NCI-H2081 (cell line): ENCODE data around the gene AP3S1.
"Not testable (repeated sequence)": the region's sequence is repeated elsewhere in the genome, so short reads cannot be mapped to it uniquely, and the experiment has no call there.

Experiments
- DNase-seq, 2 experiments: peaks; one replicate each; lab custom pipeline; 2025; lab: John Stamatoyannopoulos, UW

The AP3S1 gene

DNA sequence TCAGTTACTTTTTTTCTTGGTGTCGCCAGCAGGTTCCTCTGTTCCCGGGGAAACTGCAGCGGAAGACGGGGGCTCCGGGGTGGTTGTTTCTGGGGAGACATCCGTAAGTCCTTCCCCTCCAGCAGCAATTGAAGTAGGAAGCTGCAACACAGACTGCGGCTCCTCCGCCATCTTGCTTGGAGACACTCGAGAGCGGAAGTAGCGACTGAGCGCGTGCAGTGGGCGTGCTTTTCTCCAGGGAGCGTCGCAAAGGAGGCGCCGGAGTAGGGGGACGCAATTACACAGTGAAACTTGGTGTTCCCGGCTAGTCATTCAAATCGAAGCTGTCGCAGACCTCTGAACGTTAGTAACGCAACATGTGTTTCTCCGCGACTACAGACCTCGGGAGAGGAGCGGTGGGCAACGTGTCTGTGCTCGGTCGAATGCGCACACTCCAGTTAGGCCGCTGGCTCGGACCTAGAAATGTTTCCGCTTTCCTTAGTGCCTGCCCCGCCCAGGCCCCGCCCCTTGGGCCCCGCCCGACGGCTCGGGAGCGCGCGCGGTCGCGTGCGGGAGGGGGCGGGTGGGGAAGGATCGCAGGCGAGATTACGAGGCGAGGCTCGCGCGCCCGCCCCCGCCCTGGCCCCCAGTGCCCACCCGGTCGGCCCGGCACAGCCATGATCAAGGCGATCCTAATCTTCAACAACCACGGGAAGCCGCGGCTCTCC, at the start of gene AP3S1, which contains the start of gene ATG12:
Gene AP3S1 (plus strand): TSS at position 554 of the 707 bp plus-strand sequence. CDS start 103 bp downstream, at position 657.
Gene ATG12 (minus strand): TSS at position 184 of the 707 bp plus-strand sequence. CDS start 13 bp downstream, at position 171.
- DNase-seq: peak; percentile 74 to 90

DNA sequence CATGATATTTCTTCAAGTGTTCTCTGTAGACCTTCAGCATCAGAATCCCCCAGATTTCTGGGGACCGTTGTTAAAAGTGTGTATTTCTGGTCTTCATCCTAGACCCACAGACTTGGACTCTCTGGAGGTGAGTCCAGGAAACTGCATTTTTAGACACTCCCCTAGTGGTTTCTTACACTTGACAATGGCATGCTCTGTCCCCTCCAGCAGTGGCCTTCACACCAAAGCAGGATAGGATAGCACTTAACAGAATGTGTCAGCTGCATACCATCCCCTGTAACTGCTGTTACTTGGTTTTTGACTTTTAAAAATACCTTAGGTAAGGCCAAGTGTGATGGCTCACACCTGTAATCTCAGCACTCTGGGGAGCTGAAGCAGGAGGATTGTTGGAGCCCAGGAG, 46.0 kb upstream of the AP3S1 start:
- DNase-seq: no peak

DNA sequence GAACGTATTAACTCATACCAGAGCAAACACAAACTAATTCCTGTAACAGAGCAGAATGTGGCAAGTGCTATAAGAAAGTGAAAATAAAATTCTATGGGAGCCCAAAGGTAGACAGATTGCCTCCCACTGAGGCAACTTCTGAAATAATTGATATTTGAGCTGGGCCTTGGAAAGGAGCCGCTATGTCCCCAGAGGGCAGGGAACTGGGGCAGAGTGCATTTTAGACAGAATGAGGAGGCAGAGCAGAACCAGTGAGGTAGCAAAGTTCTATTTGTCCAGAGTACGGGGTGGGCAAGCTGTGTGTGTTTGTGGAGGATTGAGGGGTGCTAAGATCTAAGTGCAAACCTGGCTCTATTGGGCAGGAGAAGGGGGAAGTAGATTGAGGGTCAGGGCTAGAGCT, 45.1 kb upstream of the AP3S1 start:
- DNase-seq: no peak

DNA sequence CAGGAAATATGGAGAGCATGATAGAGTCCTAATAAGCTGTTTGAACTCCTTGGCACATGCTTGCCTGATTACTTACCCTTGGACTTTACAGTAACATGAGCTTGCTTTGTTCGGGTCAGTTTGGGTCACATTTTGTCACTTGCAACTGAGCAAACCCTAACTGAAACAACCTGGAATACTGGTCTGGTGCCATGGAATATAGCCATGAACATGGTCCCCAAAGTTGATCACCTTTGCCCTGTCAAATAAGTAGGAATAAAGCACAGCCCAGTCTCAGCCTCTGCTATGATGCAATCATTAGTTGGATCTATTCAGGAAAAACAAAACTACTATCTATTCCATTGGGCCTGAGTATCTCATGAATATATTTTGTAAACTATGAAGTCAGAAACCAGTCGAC, 43.5 kb upstream of the AP3S1 start:
- DNase-seq: no peak

DNA sequence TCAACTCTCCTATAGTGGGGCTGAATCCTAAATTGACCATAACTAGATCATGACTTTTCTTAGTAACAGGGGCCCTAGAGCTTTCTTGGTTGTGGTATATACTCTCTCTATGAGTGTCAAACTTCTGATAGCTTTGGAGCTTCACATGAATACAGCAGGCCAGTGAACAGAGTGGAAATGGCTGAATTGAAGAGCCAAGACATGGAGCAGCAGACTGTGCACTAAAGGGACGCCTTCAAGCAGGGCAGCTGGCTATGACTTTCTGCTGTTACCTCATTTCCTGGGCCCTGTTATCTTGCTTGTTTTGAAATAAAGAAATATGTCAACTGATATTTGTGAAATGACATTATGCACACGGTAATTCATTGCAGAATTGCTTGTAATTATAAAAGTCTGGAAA, 41.6 kb upstream of the AP3S1 start:
- DNase-seq: no peak

DNA sequence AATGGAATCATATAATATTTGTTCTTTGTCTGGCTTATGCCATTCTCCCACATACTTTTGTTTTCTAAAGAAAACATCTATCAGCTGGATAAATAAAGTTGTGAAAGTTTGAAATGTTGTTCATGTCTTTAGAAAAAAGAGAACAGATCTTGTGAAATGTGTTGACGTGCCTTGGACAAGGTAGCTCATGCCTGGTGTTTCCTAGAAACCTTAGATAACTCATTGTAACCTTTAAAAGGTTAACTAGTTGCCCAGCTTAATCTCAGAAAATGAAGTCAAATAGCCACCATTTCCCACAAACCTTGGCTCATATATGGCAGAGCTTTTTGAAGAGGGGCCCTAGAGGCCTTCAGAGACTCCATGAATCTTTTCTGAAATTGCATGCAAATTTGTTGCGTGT, 40.6 kb upstream of the AP3S1 start:
- DNase-seq: no peak

DNA sequence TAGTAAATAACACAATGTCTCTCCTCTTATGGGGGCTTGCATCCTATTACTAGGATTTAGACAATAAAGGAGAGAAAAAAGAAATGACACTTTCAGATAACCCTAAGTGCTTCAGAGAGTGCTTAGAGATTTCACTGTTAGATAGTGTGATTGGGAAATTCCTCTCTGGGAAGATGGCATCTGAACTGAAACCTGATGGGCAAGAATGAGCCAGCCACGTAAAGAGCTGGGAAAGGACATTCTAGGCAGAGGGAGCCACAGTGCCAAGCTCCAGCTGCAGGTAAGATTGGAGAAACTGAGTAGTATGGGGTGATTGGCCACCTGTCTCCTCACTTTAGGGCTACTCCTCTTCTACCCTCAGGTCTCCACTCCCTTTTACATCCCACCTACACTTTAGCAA, 39.8 kb upstream of the AP3S1 start:
- no peak for DNase-seq

DNA sequence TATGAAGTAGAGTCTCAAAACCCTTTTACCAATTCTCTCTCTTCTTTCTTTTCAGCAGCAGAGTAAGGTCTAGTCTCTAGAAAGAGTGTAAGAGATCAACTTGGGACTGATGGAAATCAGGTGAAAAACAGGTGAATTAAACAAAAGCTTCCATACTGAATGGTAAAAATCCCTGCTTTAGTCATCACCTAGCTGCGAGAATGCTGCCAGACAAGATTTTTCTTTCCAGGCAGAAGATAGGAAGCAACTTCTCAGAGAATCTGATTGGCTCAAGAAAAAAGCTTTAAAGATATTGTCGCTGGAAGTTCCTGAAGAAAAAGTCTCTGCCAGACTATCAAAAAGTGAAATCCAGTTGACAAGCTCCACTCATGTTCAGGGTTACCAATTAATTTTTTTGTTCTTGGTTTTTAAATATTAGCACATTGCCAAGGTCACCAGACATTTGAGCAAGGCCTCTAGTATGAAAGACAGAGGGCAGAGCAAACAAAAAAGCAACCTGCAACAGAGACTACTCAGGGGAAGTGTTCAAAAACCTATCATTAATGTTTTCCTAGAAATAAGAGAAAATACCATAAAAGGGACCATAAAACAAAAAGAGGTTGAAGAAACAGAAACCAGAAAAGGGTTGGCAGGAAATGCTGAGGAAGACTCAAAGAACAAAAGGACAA, 34.6 kb upstream of the AP3S1 start:
- DNase-seq: no peak

DNA sequence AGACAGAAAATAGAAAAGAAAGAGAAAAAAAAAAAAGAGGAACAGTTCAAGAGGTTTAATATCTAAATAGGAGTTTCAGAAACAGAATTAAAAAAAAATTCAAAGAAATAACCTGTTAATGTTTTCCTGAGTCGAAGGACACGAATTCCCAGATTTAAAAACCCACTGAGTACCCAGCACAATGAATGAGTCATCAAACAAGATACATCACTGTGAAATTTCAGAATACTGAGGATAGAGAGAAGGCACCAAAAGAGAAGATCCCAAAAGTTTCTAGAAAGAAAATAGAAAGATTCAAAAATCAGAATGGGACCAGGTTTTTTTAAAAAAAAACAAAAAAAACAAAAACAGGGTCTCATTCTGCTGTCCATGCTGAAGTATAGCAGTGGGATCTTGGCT, 34.1 kb upstream of the AP3S1 start:
- no peak for DNase-seq

DNA sequence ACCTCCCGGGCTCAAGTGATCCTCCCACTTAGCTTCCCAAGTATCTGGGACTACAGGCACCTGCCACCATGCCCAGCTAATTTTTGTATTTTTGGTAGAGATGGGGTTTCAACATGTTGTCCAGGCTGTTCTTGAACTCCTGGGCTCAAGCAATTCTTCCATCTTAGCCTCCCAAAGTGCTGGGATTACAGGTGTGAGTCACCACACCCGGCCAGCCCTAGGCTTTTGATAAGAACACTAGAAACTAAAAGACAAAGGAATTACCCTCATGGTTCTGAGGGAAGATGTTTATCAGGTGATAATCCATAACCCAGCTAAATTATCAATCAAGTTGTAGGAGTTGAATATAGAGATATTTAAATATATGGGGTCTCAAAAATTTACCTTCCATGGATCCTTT, 33.7 kb upstream of the AP3S1 start:
- not testable (repeated sequence) for DNase-seq

DNA sequence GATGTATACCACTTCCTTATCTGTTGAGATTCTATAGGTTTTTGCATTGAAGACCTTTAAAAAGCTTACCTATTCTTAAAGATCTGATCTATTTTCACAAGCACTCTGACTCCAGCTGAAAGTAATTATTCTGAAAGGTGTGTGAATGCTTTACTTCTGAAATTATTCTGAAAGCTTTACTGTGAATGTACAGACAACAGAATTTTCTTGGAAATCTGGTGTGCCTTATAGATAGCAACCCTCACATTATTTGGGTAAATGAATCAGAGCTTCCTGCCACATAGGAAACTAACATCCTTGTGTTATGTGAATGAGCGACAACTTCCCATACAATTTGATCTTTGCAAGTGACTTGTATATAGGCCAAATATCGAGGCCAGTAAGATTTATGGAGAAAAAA, 31.8 kb upstream of the AP3S1 start:
- DNase-seq: no peak

DNA sequence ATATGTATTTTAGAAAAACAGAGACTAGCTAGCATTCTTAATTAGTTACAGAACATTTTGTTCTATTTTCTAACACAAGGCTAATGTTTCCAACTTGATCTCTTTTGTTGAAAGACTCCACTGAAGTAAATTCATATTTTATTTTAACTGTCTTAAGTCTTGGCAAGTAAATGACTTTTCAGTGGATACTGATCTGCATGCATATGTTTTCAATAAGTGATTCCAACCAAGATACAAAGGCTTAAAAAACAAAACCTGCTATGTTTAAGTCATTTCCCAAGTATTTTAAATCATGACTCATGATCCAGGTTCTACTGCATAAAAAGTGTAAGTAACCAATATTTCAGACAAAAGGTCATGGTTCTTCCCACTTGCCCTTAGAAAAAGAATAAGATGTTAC, 31.0 kb upstream of the AP3S1 start:
- no peak for DNase-seq

DNA sequence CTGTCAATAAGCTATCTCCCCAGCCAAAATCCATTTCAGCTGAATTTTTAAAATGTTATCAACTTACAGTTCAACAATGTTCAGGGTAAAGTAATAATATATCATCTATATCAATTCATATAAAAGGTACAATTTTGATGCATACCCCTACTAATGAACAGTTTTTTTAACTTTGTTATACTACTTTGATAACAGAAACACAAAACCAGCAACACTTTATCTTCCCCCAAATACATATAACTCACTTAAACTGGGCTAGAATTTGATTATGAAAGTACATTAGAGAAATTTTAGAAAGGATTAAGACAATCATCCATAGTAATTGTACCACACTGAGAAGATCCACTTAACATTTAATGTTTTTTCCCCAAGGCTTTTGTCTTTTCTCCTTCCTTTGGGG, 30.3 kb upstream of the AP3S1 start:
- DNase-seq: no peak

DNA sequence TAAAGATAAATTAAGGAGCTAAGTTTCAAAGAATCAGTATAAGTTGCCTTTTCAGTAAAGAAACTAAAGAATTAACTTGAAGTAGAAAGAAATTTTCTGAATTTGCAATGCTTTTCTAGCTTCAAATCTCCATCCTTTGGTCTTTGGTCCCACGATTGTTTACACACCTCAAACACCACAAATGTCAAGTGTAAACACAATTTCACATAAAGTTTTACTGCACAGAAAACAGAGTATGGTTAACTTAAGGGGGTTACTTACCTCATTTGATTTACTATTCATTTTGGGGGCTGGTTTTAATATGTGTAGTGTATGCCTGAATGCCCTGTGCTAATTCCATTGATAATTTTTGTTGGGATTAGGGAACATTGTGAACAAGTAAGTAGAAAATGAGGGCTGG, 29.4 kb upstream of the AP3S1 start:
- no peak for DNase-seq

DNA sequence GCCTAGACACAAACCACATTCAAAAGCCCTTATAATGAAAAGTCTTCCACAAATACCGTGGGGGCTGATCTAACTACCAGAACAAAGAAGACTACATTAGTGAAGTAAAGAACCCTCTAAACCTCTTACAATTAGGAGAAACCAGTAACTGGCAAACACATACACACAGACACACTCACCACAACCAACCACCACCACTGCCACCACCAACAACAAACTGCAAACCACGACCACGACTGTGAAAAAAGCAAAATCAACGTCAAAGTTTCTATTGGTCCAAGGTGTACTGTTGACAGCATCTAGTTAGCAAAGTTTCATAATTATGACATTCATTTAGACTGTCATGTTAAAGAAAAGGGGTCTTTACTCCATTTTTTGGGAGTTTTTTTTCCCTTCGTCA, 28.0 kb upstream of the AP3S1 start:
- DNase-seq: no peak

DNA sequence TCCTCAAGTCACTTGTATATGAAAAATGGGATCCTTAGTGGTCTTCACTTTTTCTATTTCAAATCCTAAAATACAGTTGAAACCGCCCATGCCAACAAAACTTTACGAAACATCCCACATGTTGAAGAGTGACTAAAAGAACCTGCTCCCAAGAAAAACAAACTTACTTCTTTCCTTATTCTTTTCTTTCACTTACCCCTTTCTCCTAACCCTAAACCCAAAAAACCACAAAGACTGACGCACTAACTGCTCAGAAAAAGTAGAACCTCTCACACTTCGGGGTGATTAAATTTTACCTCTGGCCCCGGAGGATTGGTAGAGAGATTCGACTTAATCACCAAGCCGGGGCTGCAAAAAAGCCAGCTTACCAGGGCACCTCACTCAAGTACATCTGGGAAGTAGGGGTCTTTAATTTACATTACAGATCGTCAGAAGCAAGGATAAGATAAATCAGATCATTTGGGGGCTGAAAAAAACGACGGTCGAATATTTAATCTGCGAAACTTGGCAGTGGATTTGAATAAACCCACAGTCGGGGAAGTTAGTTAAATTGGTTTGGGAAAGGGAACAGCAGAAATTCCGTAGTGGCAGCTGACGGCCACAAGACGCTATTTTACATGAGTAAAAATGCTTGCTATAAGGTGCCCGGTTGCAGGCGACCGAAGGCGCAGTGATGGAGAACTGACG, 26.6 kb upstream of the AP3S1 start:
- DNase-seq: no peak

DNA sequence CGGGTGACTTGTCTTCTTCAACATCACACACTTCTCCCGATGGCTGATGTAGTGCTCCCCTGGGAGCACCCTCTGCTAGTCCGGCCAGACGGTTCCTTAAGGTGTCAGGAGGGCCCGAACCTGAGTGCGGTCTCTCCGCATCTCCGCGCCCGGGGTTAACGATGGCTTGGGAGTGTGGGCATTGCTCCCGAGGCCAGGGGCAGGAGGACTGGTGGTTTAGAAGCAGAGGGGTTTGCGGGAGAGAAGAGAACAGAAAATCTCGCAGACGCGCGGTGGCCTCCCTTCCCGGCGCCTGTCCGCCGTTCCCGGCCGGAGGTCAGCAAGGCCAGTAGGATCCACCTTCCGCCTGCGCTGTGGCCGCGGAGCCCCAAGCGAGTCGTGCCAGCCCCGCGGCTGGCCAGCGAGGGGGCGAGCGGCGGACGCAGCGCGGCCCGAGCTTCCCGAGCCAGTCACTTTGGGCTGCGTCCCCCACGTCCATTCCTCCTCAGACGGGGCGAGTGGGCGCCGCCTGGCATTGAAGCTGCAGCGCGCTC, 26.0 kb upstream of the AP3S1 start:
- no peak for DNase-seq

DNA sequence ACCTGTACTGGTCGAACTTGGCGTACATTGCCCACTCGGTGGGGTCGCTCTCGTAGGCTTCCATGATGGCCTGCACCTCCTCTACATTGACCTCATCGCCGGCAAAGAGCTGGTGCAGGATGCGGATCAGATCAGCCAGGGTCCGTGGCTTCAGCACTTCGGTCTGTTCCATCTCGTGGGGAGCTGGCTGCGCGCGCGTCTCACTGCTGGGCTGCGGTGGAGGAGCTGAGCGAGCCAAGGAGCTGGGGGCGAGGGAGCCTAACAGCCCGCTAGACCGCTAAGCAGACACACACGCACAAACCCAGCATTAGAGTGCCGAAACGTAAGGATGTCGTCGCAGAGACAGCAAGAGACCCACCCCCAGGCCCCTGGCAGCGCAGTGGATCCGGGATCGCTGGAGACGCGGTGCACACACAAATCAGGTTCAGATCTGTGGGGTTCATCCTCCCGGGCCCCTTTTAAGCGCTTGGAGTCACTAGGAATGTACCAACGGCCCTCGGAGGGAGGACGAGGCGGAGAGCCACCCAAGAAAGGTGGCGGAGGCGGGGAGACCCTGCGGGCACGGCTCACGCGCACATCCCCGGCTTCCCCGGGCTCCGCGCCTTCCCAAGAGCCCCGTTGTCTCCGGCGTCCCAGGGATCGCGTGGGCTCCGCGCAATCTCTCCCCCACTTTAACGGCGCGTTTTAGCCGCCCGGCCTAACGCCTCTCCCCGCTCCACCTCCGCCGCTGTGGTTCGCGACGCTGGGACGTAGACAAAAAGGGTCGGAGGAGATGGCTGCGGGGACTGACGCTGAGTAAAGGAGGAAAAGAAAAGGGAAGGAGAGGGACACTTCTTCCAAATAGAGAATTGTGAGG, 25.3 kb upstream of the AP3S1 start, which contains the start of gene CDO1:
Gene CDO1 (minus strand): TSS at position 434 of the 856 bp plus-strand sequence. CDS start 262 bp downstream, at position 172.
- no peak for DNase-seq

DNA sequence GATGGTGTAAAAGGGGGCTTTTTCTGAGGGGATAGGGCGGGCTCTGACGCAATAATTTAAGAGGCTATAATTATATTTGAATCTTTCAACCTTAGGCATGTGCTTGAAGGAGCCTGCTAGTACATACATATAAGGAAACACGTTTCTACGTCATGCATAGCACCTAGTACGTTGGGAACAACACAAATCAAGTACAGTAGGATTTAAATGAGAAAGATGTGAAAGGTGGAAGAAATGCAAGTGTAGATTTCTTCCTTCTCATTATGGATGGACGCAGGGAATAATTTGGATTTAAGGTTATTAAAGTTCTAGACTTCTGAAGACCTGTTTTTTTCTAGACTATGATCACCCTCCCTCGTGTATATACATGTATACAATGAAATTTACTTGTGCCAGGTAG, 24.3 kb upstream of the AP3S1 start:
- DNase-seq: no peak

DNA sequence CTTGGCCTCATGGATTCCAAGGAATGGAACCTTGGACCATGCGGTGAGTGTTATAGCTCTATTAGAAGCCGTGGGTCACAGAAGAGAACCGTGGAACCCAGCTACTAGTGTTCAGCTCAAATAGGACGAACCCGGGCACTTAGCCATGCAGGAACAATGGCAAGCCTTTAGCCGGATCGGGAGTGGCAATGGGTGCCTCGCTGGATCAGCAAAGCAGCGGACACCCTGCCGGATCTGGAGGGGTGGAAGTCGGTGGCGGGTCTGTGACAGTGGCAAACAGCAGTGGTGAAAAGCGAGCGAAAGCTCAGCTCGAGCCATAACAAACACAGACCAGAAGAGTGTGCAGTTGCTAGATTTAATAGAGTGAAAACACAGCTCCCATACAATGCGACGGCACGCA, 22.9 kb upstream of the AP3S1 start:
- DNase-seq: no peak

DNA sequence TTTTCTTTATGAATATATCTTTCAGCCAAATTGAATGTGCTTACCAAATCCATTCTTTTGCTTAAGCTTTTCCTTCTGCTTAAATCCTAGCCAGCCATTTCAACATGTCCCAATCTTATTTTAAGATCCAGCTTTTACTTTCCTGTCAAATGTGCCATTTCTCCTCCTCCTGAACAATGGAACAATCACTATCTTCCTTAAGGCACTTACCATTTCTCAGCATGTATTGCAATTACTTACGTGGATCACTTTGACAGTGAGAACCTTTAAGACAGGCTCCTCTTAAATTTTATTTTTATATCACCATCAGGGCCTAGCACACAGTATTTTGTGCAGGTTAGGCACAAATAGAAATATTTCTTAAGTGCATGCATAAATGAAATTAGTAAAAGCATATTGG, 20.9 kb upstream of the AP3S1 start:
- DNase-seq: no peak

DNA sequence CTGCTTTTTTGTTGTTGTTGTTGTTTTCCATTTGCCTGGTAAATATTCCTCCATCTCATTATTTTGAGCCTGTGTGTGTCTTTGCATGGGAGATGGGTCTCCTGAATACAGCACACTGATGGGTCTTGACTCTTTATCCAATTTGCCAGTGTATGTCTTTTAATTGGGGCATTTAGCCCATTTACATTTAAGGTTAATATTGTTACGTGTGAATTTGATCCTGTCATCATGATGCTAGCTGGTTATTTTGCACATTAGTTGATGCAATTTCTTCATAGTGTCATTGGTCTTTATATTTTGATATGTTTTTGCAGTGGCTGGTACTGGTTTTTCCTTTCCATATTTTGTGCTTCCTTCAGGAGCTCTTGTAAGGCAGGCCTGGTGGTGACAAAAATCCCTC, 16.8 kb upstream of the AP3S1 start:
- not testable (repeated sequence) for DNase-seq
